BLaER1 treated with 17β-estradiol and CSF1 and Interleukin-3, amounts not matched to agents 10 nM and 100 nM (cell line): ENCODE results near the gene FRAT1.
A peak's percentile ranks its signal among the peaks of the same experiment; 100 is the strongest.
"Not testable (repeated sequence)": the region's sequence is repeated elsewhere in the genome, so short reads cannot be mapped to it uniquely, and the experiment has no call there.

Experiments
- H3K27ac ChIP-seq, 11 experiments: shearing (Covaris generic); formaldehyde crosslinking; 2 replicates each; pipeline ENCODE4 v1.8.1; 2022
- H3K27me3 ChIP-seq, 11 experiments: shearing (Covaris generic); formaldehyde crosslinking; 2 replicates each; pipeline ENCODE4 v1.8.1; 2022
- H3K36me3 ChIP-seq, 11 experiments: shearing (Covaris generic); formaldehyde crosslinking; 2 replicates each; pipeline ENCODE4 v1.8.1; 2022
- H3K4me1 ChIP-seq, 10 experiments: shearing (Covaris generic); formaldehyde crosslinking; 2 replicates each; pipeline ENCODE4 v1.8.1; 2022
- H3K4me2 ChIP-seq, 11 experiments: shearing (Covaris generic); formaldehyde crosslinking; 2 replicates each; pipeline ENCODE4 v1.8.1; 2022
- H3K4me3 ChIP-seq, 10 experiments: shearing (Covaris generic); formaldehyde crosslinking; 2 replicates each; pipeline ENCODE4 v1.8.1; 2022
- H3K9ac ChIP-seq, 11 experiments: shearing (Covaris generic); formaldehyde crosslinking; 2 replicates each; pipeline ENCODE4 v1.8.1; 2022
- H3K9me3 ChIP-seq, 11 experiments: shearing (Covaris generic); formaldehyde crosslinking; replicated peaks in 1 of 11; 2 replicates each; pipeline ENCODE4 v1.8.1; 2022
- H4K20me1 ChIP-seq, 11 experiments: shearing (Covaris generic); formaldehyde crosslinking; 2 replicates each; pipeline ENCODE4 v1.8.1; 2022
- Cebpa-rat ChIP-seq, 11 experiments: shearing (Covaris generic); IDR thresholded peaks; 2 replicates each; pipeline ENCODE4 v1.8.1; 2022

Gene FRAT1

GRCh38 chr10:97335188-97335619 is 16.1 kb downstream of the FRAT1 start:
- H4K20me1 ChIP-seq, result peaks cover 38 to 43% (median 41%) of the 10 kb centered on the region in 11 experiments
- H3K36me3 ChIP-seq, result peaks cover 2 to 37% (median 33%) of the 10 kb centered on the region in 11 experiments; a peak in 20 of 22 replicates
- TF ChIP-seq Cebpa-rat (IDR thresholded peaks at IDR 0.05), result no peak
- peak overlapping the region; percentile 89 to 100 (median 100) for H3K9ac ChIP-seq
- H3K27me3 ChIP-seq, result no peaks in the 10 kb centered on the region
- peaks cover 39 to 59% (median 46%) of the 10 kb centered on the region in 10 experiments for H3K4me1 ChIP-seq
- H3K27ac ChIP-seq, result peak overlapping the region; percentile 94 to 100 (median 99)
- H3K4me2 ChIP-seq, result peak overlapping the region; percentile 85 to 99 (median 93)
- peaks cover 0 to 18% (median 0%) of the 10 kb centered on the region in 11 experiments; a peak in 2 of 22 replicates for H3K9me3 ChIP-seq
- peak overlapping the region; percentile 87 to 100 (median 96) for H3K4me3 ChIP-seq

GRCh38 chr10:97336006-97336405 is 16.9 kb downstream of the FRAT1 start:
- Histone ChIP-seq H3K27me3 (no peaks in the 10 kb centered on the region), H3K4me3 (no peak overlapping the region; a peak in 1 of 20 replicates), H3K4me1 (peaks cover 32 to 51% (median 38%) of the 10 kb centered on the region in 10 experiments), H3K9me3 (peaks cover 0 to 18% (median 0%) of the 10 kb centered on the region in 11 experiments; a peak in 2 of 22 replicates), H3K4me2 (peak overlapping the region in 10 of 11 experiments; percentile 85 to 99 (median 92); a peak in 16 of 22 replicates), H3K27ac (peak overlapping the region in 2 of 11 experiments; percentile 99; a peak in 1 of 22 replicates), H3K36me3 (peaks cover 0 to 29% (median 25%) of the 10 kb centered on the region in 11 experiments; a peak in 20 of 22 replicates), H4K20me1 (peaks cover 30 to 35% (median 33%) of the 10 kb centered on the region in 11 experiments), H3K9ac (peak overlapping the region in 3 of 11 experiments; percentile 97 to 100 (median 99); a peak in 3 of 22 replicates)
- no peak for TF ChIP-seq Cebpa-rat (IDR thresholded peaks at IDR 0.05)

DNA sequence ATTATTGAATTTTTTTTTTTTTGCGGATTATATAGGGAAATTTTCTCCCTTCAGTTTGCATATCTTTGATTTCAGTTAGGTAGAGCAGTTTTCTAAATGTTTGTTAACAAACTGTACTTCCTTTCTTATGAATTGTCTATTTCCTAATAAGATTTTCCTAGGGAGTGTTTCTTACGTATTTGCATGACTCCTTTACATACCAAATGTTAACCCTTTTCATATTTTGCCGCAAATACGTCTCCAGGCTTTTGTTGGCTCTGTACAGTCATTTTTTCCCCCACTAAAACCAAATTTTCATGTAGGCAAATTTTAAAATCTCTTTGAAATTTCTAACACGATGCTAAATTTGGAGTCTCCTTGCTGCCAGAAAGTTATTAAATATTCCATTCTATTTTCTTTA is 17.4 kb downstream of the FRAT1 start:
- Histone ChIP-seq H3K9ac (0 out of 22 replicates have a peak overlapping the region, but pooled peaks of 2 of the 11 experiments have one; percentile 5 to 20), H3K27me3 (no peaks in the 10 kb centered on the region), H3K9me3 (peaks cover 0 to 17% (median 0%) of the 10 kb centered on the region in 11 experiments; a peak in 2 of 22 replicates), H3K4me2 (peak overlapping the region in 10 of 11 experiments; percentile 6 to 99 (median 74); a peak in 17 of 22 replicates), H3K27ac (peak overlapping the region in 2 of 11 experiments; percentile 17 to 42; a peak in 1 of 22 replicates), H3K4me1 (peaks cover 29 to 47% (median 34%) of the 10 kb centered on the region in 10 experiments), H4K20me1 (peaks cover 26 to 31% (median 29%) of the 10 kb centered on the region in 11 experiments), H3K36me3 (peaks cover 0 to 24% (median 20%) of the 10 kb centered on the region in 11 experiments; a peak in 19 of 22 replicates), H3K4me3 (no peak overlapping the region)
- TF ChIP-seq Cebpa-rat (IDR thresholded peaks at IDR 0.05), result no peak

DNA sequence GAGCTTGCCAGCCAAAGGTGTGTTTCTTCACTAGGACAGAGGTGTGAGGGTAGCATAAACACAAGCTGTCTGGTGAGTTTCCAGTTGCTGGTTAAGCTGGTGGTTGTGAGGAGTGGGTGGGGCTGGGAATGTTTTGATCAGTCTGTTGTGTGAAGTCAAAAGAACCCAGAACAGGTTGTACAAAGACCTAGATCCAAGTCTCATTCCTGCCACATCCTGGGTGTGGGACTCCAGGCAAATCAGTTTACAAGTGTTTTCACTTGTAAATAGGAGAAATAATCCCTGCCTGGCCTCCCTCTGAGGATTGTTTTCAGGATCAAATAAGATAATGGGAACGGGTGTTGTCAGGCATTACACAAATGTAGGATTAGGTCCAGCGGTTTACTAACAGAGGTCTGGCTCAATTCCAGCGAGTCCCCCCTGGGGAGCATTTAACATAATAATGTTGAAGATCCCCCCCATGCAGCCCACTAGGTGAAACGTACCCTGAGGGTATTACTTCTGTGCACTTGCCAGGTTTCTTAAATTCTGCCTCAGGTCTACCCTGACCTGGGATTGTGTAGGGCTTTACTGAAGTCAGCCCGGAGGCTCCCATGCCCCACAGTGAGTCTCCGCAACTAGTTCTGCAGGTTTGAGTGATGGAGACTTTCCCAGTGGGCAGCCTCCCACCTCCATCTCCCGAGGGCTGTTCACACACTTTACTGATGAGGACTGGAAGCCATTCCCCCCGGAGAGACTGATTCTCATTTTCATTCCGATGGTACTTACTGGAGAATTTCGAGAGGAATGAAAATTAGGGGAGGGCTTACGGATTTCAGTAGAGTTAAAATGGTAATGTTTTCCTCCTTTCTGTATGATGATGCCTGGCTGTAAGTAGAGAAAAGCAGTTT is 18.1 kb downstream of the FRAT1 start:
- Histone ChIP-seq H4K20me1 (peaks cover 18 to 23% (median 22%) of the 10 kb centered on the region in 11 experiments; a peak in 19 of 22 replicates), H3K4me1 (peaks cover 29 to 40% (median 32%) of the 10 kb centered on the region in 10 experiments), H3K9ac (peak overlapping the region in 5 of 11 experiments; percentile 5 to 37 (median 13); a peak in 2 of 22 replicates), H3K27ac (peak overlapping the region in 2 of 11 experiments; percentile 17 to 42; a peak in 2 of 22 replicates), H3K27me3 (no peaks in the 10 kb centered on the region), H3K4me3 (no peak overlapping the region), H3K4me2 (peak overlapping the region; percentile 6 to 99 (median 63); a peak in 21 of 22 replicates), H3K9me3 (peaks cover 0 to 10% (median 0%) of the 10 kb centered on the region in 11 experiments; a peak in 2 of 22 replicates), H3K36me3 (peaks cover 0 to 17% (median 13%) of the 10 kb centered on the region in 11 experiments; a peak in 17 of 22 replicates)
- no peak for TF ChIP-seq Cebpa-rat (IDR thresholded peaks at IDR 0.05)

GRCh38 chr10:97338041-97338440 is 19.0 kb downstream of the FRAT1 start:
- H4K20me1 ChIP-seq, result peaks cover 10 to 15% (median 13%) of the 10 kb centered on the region in 11 experiments; a peak in 18 of 22 replicates
- H3K27ac ChIP-seq, result no peak overlapping the region
- H3K9ac ChIP-seq, result no peak overlapping the region
- H3K9me3 ChIP-seq, result 0 out of 22 replicates have a peak, but pooled peaks cover 0 to 3% (median 0%) of the 10 kb centered on the region in 11 experiments
- TF ChIP-seq Cebpa-rat (IDR thresholded peaks at IDR 0.05), result no peak
- peaks cover 0 to 8% (median 5%) of the 10 kb centered on the region in 11 experiments; a peak in 14 of 22 replicates for H3K36me3 ChIP-seq
- no peak overlapping the region for H3K4me3 ChIP-seq
- H3K27me3 ChIP-seq, result no peaks in the 10 kb centered on the region
- peak overlapping the region in 4 of 11 experiments; percentile 1 to 99 (median 92); a peak in 6 of 22 replicates for H3K4me2 ChIP-seq
- H3K4me1 ChIP-seq, result peaks cover 25 to 33% (median 30%) of the 10 kb centered on the region in 10 experiments

GRCh38 chr10:97341416-97341815 is 22.3 kb downstream of the FRAT1 start:
- Histone ChIP-seq H3K27ac (no peak overlapping the region), H3K27me3 (no peaks in the 10 kb centered on the region), H3K9ac (no peak overlapping the region; a peak in 1 of 22 replicates), H3K9me3 (no peaks in the 10 kb centered on the region), H3K4me1 (peaks cover 11 to 20% (median 16%) of the 10 kb centered on the region in 10 experiments), H3K4me2 (no peak overlapping the region), H3K4me3 (no peak overlapping the region), H3K36me3 (no peaks in the 10 kb centered on the region), H4K20me1 (no peaks in the 10 kb centered on the region)
- no peak for TF ChIP-seq Cebpa-rat (IDR thresholded peaks at IDR 0.05)

GRCh38 chr10:97343664-97344063 is 24.6 kb downstream of the FRAT1 start:
- not testable (repeated sequence) for H3K4me2 ChIP-seq, H3K27ac ChIP-seq, H4K20me1 ChIP-seq, H3K9me3 ChIP-seq, H3K4me3 ChIP-seq, H3K36me3 ChIP-seq, H3K9ac ChIP-seq, H3K4me1 ChIP-seq, H3K27me3 ChIP-seq

- Histone ChIP-seq H3K36me3 (peaks cover 14 to 35% (median 31%) of the 10 kb centered on the region in 11 experiments), H3K27ac (no peak overlapping the region), H3K27me3 (no peaks in the 10 kb centered on the region), H3K4me2 (no peak overlapping the region), H3K9me3 (no peaks in the 10 kb centered on the region), H3K4me3 (no peak overlapping the region), H3K9ac (no peak overlapping the region), H3K4me1 (peaks cover 0 to 7% (median 0%) of the 10 kb centered on the region in 10 experiments; a peak in 1 of 20 replicates), H4K20me1 (no peaks in the 10 kb centered on the region)
- TF ChIP-seq Cebpa-rat (IDR thresholded peaks at IDR 0.05), result no peak
Measured at GRCh38 chr10:97347317-97347716, 28.2 kb downstream of the FRAT1 start.
